DND-41 (cell line): Measurements from ENCODE around the gene SMOC2.

Source experiments
- ATAC-seq: fragments of 200-7000 bp; cut with Tn5 transposase; 3 replicates; pipeline ENCODE4 v1.9.1; 2021; ENCODE audit warnings: low read depth; ENCODE audit not compliant: insufficient read depth
- DNase-seq: peaks from one replicate; pipeline ENCODE4 v3.0.0-alpha.2; 2020
- H2AFZ ChIP-seq: 2 replicates; pipeline ENCODE4 v1.6.0; 2012; ENCODE audit warnings: low read depth, low read length
- H3K27ac ChIP-seq: 2 replicates; pipeline ENCODE4 v1.5.1; 2012; ENCODE audit warnings: low read length, inconsistent platforms
- H3K27me3 ChIP-seq: fragments of 200-600 bp; sonication (generic); 2 replicates; pipeline ENCODE4 v1.6.0; 2012; ENCODE audit warnings: low read length, mild to moderate bottlenecking, inconsistent platforms; ENCODE audit not compliant: insufficient read depth, poor library complexity
- H3K36me3 ChIP-seq: 2 replicates; pipeline ENCODE4 v1.5.1; 2012; ENCODE audit warnings: low read length, inconsistent platforms; ENCODE audit not compliant: insufficient read depth
- H3K4me1 ChIP-seq: 2 replicates; pipeline ENCODE4 v1.5.1; 2012; ENCODE audit warnings: mild to moderate bottlenecking, low read length; ENCODE audit not compliant: insufficient read depth
- H3K4me2 ChIP-seq: 2 replicates; pipeline ENCODE4 v1.6.0; 2012; ENCODE audit warnings: mild to moderate bottlenecking, moderate library complexity, low read length, inconsistent platforms; ENCODE audit not compliant: insufficient read depth
- H3K4me3 ChIP-seq, 2 experiments: fragments of 200-600 bp in 1 of 2; shearing (Covaris generic) in 1 of 2; 2 replicates each; pipeline ENCODE4 v1.5.1; 2012 to 2016; ENCODE audit warnings: inconsistent platforms in 2 of 2, low read length in 2 of 2, mild to moderate bottlenecking in 2 of 2, low read depth in 1 of 2, moderate library complexity in 1 of 2
- H3K79me2 ChIP-seq: 2 replicates; pipeline ENCODE4 v1.6.0; 2012; ENCODE audit warnings: low read length, inconsistent platforms; ENCODE audit not compliant: insufficient read depth
- H3K9ac ChIP-seq: 2 replicates; pipeline ENCODE4 v1.6.0; 2012; ENCODE audit warnings: low read depth, mild to moderate bottlenecking, inconsistent platforms, low read length, moderate library complexity
- H3K9me3 ChIP-seq: 2 replicates; pipeline ENCODE4 v1.5.1; 2012; ENCODE audit warnings: low read length, moderate library complexity, mild to moderate bottlenecking, inconsistent platforms; ENCODE audit not compliant: insufficient read depth, severe bottlenecking
- H4K20me1 ChIP-seq: 2 replicates; pipeline ENCODE4 v1.6.0; 2012; ENCODE audit warnings: low read length; ENCODE audit not compliant: insufficient read depth
- CTCF ChIP-seq: IDR thresholded peaks from 2 replicates; pipeline ENCODE4 v1.5.1; 2012; ENCODE audit warnings: borderline replicate concordance, low read length, moderate library complexity, mild to moderate bottlenecking; ENCODE audit not compliant: poor library complexity, severe bottlenecking; ENCODE audit errors: extremely low read depth
- EZH2 ChIP-seq: IDR thresholded peaks from 3 replicates; pipeline ENCODE4 v1.6.1; 2012; ENCODE audit warnings: borderline replicate concordance, low read depth, mild to moderate bottlenecking, moderate library complexity, low read length, inconsistent platforms; ENCODE audit not compliant: severe bottlenecking

The SMOC2 gene

DNA sequence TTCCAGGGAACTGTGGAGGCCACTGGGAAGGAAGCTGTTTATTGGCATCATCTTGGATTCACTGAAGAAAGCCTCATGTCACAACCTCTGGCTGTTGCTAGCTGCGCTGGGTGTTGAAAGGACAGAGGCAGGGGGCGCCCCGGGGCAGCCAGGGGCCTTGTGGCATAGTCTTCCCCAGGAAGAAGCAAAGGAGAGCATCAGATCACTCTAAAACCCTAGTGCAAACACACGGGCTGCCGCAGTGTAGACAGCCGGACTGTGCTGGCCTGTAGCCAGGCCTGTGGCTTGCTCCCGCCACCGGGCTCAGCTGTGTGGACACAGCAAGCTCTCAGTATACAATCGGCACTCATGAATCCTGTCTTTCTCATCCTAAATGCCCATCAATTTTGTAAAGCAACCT is 23.8 kb upstream of the SMOC2 start:
- Histone ChIP-seq H4K20me1 (no peaks in the 10 kb centered on the region), H3K27me3 (no peaks in the 10 kb centered on the region), H3K4me2 (no peak overlapping the region), H2AFZ (no peak overlapping the region), H3K9me3 (no peaks in the 10 kb centered on the region), H3K27ac (no peak overlapping the region), H3K36me3 (no peaks in the 10 kb centered on the region), H3K9ac (no peak overlapping the region), H3K79me2 (no peaks in the 10 kb centered on the region), H3K4me1 (no peaks in the 10 kb centered on the region), H3K4me3 (no peak overlapping the region)
- no peak for DNase-seq
- no peak for TF ChIP-seq CTCF
- TF ChIP-seq EZH2, result no peak
- ATAC-seq, result no peak

DNA sequence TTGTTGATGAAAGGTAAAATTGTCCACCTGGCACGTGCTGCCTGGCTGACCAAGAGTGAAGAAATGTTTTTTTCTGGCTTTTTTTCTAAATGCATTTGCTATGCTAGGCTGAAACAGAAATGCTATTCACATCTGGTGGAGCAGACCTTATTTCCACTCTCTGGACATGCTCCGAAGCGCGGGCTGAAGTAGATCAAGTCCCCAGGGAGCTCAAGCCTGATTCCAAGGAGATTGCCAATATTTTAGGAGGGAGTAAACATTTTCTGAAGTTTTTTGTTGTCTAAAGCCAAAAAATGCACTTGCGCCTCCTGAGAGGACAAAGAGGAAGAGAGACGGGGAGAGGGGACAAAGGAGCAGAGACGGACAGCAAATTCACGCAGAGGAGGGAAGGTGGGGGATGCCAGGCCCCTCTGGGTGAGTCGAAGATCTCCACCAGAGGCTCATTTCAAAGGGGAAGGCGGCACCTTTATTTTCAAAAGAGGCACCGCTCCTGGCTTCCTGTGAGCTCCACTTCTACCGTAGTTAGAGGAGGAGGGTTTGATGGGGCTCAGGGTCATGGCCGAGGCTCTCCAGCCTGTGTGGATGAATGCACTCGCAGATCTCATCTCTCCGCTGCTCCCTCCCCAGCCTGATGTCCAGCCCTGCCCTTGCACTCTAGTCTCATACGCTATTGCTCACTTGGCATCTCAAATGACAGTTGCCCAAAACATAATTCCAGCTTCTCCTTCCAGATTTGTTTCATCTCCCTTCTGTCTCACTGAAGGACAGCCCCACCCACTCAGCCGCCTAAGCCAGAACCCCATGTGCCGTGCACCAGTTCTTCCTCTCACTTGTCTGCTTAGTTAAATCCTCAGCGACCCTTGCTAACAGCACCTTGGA is 23.1 kb upstream of the SMOC2 start:
- TF ChIP-seq CTCF, result no peak
- no peak for TF ChIP-seq EZH2
- H4K20me1 ChIP-seq, result no peaks in the 10 kb centered on the region
- no peak overlapping the region for H3K4me3 ChIP-seq
- no peaks in the 10 kb centered on the region for H3K9me3 ChIP-seq
- no peak for DNase-seq
- H3K27me3 ChIP-seq, result no peaks in the 10 kb centered on the region
- no peaks in the 10 kb centered on the region for H3K79me2 ChIP-seq
- no peaks in the 10 kb centered on the region for H3K4me1 ChIP-seq
- ATAC-seq, result no peak
- H3K9ac ChIP-seq, result no peak overlapping the region
- H3K27ac ChIP-seq, result no peak overlapping the region
- no peaks in the 10 kb centered on the region for H3K36me3 ChIP-seq
- H2AFZ ChIP-seq, result no peak overlapping the region
- no peak overlapping the region for H3K4me2 ChIP-seq

DNA sequence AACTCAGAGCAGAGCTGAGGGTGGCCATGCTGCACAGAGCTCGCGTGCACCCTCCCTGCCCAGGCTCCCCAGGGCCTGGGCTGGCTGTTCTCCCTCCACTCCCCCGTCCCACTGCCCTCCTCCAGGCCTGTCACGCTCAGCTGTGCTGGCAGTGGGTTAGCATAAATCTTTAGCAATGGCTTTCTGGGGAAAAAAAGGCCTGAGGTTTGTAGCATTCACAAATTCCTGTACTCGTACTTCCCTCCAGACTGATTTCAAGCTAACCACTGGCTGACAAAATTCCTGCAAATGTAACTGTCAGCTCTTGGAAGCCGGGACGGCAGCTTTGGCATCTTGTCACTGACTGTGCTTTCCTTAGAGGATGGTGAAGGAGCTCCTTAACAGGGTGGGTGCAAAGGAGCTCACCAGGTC is 22.3 kb upstream of the SMOC2 start:
- H2AFZ ChIP-seq, result no peak overlapping the region
- no peaks in the 10 kb centered on the region for H3K4me1 ChIP-seq
- ATAC-seq, result no peak
- H3K9ac ChIP-seq, result no peak overlapping the region
- H3K4me2 ChIP-seq, result no peak overlapping the region
- no peaks in the 10 kb centered on the region for H3K27me3 ChIP-seq
- DNase-seq, result no peak
- no peak overlapping the region for H3K4me3 ChIP-seq
- no peak overlapping the region for H3K27ac ChIP-seq
- H3K36me3 ChIP-seq, result no peaks in the 10 kb centered on the region
- TF ChIP-seq EZH2 (no peak), CTCF (no peak)
- H4K20me1 ChIP-seq, result no peaks in the 10 kb centered on the region
- no peaks in the 10 kb centered on the region for H3K79me2 ChIP-seq
- no peaks in the 10 kb centered on the region for H3K9me3 ChIP-seq
